ENCODE data around the gene PDCD11.
A peak's percentile ranks its signal among the peaks of the same experiment; 100 is the strongest.

The PDCD11 gene

GRCh38 chr10:103448746-103449145 is 52.3 kb downstream of the PDCD11 start:
- DNase-seq (ENCODE audit: low read depth in 1 of 2, low spot score in 1 of 2): no peak
- Histone ChIP-seq H3K4me3 (replicated peaks; ENCODE audit: insufficient read depth, low read length) (no peak overlapping the region), H3K27me3 (ENCODE audit: insufficient read depth, poor library complexity, severe bottlenecking) (no peaks in the 10 kb centered on the region), H3K27ac (replicated peaks) (no peak overlapping the region)
- TF ChIP-seq GABPA (IDR thresholded peaks at IDR 0.05; ENCODE audit: low read depth) (no peak), POLR2AphosphoS5 (IDR thresholded peaks at IDR 0.05; ENCODE audit: low read depth) (no peak), SPI1 (IDR thresholded peaks at IDR 0.05; ENCODE audit: borderline replicate concordance, low read depth) (no peak), REST (IDR thresholded peaks at IDR 0.05; ENCODE audit: insufficient replicate concordance, low read depth) (no peak), CTCF (IDR thresholded peaks at IDR 0.05; ENCODE audit: insufficient read depth, low read length) (no peak)

GRCh38 chr10:103449208-103450144 is 53.0 kb downstream of the PDCD11 start:
- Histone ChIP-seq H3K27me3 (ENCODE audit: insufficient read depth, poor library complexity, severe bottlenecking) (no peaks in the 10 kb centered on the region), H3K27ac (replicated peaks) (no peak overlapping the region), H3K4me3 (replicated peaks; ENCODE audit: insufficient read depth, low read length) (no peak overlapping the region)
- no peak for DNase-seq (ENCODE audit: low read depth in 1 of 2, low spot score in 1 of 2)
- TF ChIP-seq REST (IDR thresholded peaks at IDR 0.05; ENCODE audit: insufficient replicate concordance, low read depth) (no peak), POLR2AphosphoS5 (IDR thresholded peaks at IDR 0.05; ENCODE audit: low read depth) (peak; percentile 23; the same call in 1 of the 2 replicates), SPI1 (IDR thresholded peaks at IDR 0.05; ENCODE audit: borderline replicate concordance, low read depth) (no peak)

GRCh38 chr10:103450201-103450695 is 53.8 kb downstream of the PDCD11 start:
- Histone ChIP-seq H3K27me3 (ENCODE audit: insufficient read depth, poor library complexity, severe bottlenecking) (no peaks in the 10 kb centered on the region), H3K27ac (replicated peaks) (no peak overlapping the region), H3K4me3 (replicated peaks; ENCODE audit: insufficient read depth, low read length) (no peak overlapping the region)
- TF ChIP-seq REST (IDR thresholded peaks at IDR 0.05; ENCODE audit: insufficient replicate concordance, low read depth): no peak
- TF ChIP-seq GABPA (IDR thresholded peaks at IDR 0.05; ENCODE audit: low read depth): no peak
- TF ChIP-seq CTCF (IDR thresholded peaks at IDR 0.05; ENCODE audit: insufficient read depth, low read length): no peak
- TF ChIP-seq SPI1 (IDR thresholded peaks at IDR 0.05; ENCODE audit: borderline replicate concordance, low read depth): no peak
- no peak for TF ChIP-seq POLR2AphosphoS5 (IDR thresholded peaks at IDR 0.05; ENCODE audit: low read depth)
- DNase-seq (ENCODE audit: low read depth in 1 of 2, low spot score in 1 of 2): no peak

Data from HL-60 (cell line).